Ovary (tissue), 3 donors: ENCODE results near the gene IQCN.

Experiments used
- EP300 ChIP-seq: sonication (generic); formaldehyde crosslinking; IDR thresholded peaks from one replicate; pipeline ENCODE4 v1.6.1; 2017; ENCODE audit warnings: antibody characterized with exemption
- POLR2A ChIP-seq: fragments of 450-650 bp; IDR thresholded peaks from one replicate; pipeline ENCODE4 v1.6.1; 2017; ENCODE audit warnings: antibody characterized with exemption, mild to moderate bottlenecking, moderate library complexity
- TF ChIP-seq, protein P1 (sequence below), 3 donors: fragments of 450-650 bp in 2 of 3; fragments of 200-600 bp in 1 of 3; IDR thresholded peaks; one replicate each; pipeline versions ENCODE4 v1.5.1 to v1.8.0; 2016 to 2022; ENCODE audit warnings: antibody characterized with exemption in 3 of 3, mild to moderate bottlenecking in 1 of 3
- donor health status: DM: no; HTN: no; CAD: no.

DNA sequence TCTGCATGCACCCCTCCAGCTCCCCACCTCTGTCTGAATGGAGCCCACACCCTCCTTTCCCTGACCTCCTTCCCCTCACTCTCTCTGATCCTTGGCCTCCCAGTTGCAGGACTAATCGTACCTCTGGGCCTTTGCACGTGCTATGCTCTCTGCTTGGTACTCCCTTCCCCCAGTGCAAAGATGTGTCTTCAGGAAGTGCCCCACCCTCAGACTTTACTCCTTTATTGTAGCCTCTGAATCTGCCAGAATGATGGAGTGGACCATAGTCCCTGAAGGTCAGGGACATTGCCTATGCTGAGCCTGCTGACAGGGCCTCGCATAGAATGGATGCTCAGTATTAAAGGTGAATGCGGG is 8.5 kb upstream of the IQCN start:
- TF ChIP-seq EP300 (no peak), POLR2A (no peak)
- TF ChIP-seq, protein P1, sequence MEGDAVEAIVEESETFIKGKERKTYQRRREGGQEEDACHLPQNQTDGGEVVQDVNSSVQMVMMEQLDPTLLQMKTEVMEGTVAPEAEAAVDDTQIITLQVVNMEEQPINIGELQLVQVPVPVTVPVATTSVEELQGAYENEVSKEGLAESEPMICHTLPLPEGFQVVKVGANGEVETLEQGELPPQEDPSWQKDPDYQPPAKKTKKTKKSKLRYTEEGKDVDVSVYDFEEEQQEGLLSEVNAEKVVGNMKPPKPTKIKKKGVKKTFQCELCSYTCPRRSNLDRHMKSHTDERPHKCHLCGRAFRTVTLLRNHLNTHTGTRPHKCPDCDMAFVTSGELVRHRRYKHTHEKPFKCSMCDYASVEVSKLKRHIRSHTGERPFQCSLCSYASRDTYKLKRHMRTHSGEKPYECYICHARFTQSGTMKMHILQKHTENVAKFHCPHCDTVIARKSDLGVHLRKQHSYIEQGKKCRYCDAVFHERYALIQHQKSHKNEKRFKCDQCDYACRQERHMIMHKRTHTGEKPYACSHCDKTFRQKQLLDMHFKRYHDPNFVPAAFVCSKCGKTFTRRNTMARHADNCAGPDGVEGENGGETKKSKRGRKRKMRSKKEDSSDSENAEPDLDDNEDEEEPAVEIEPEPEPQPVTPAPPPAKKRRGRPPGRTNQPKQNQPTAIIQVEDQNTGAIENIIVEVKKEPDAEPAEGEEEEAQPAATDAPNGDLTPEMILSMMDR (IDR thresholded peaks at IDR 0.05) = no peak
